AG09309 (cell line): Measurements from ENCODE around the gene CGNL1.

Experiments used
- DNase-seq: peaks from one replicate; pipeline ENCODE4 v3.0.0-alpha.2; 2010; ENCODE audit warnings: low read depth
- H3K4me3 ChIP-seq: 2 replicates; pipeline ENCODE4 v1.5.1; 2011; ENCODE audit warnings: mild to moderate bottlenecking, low read depth, low read length, moderate library complexity; ENCODE audit not compliant: control insufficient read depth
- CTCF ChIP-seq: IDR thresholded peaks from 2 replicates; pipeline ENCODE4 v1.5.1; 2011; ENCODE audit warnings: mild to moderate bottlenecking, low read depth, low read length, inconsistent platforms; ENCODE audit not compliant: insufficient read depth, control insufficient read depth; ENCODE audit errors: missing control alignments

CGNL1 gene

DNA sequence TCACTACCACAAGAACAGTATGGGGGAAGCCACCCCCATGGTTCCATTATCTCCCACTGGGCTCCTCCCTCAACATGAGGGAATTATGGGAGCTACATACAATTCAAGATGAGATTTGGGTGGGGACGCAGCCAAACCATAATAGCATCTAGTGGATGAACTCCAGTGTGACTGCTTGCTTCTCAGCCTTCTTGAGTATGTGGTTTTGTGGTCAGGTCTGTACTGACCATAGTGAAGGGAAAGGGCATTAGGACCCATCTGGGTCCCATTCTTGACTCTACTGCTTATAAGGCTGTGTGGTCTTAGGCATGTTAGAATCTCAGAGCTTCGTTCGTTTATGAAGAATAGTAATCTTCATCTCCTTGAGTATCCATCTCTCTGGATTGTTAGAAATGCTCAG lies 81.4 kb downstream of the CGNL1 start:
- no peak for DNase-seq

GRCh38 chr15:57458356-57458781 lies 82.1 kb downstream of the CGNL1 start:
- TF ChIP-seq CTCF = no peak
- DNase-seq = no peak
- H3K4me3 ChIP-seq = no peak overlapping the region

More for the DNA sequence above, 81.4 kb downstream of the CGNL1 start:
- H3K4me3 ChIP-seq = no peak overlapping the region
- no peak for TF ChIP-seq CTCF

- DNase-seq = no peak
- no peak overlapping the region for H3K4me3 ChIP-seq
- no peak for TF ChIP-seq CTCF
Measured at GRCh38 chr15:57460208-57460816, 84.0 kb downstream of the CGNL1 start.

- H3K4me3 ChIP-seq = no peak overlapping the region
- no peak for DNase-seq
- no peak for TF ChIP-seq CTCF
Measured at GRCh38 chr15:57461541-57461940, 85.2 kb downstream of the CGNL1 start.

DNA sequence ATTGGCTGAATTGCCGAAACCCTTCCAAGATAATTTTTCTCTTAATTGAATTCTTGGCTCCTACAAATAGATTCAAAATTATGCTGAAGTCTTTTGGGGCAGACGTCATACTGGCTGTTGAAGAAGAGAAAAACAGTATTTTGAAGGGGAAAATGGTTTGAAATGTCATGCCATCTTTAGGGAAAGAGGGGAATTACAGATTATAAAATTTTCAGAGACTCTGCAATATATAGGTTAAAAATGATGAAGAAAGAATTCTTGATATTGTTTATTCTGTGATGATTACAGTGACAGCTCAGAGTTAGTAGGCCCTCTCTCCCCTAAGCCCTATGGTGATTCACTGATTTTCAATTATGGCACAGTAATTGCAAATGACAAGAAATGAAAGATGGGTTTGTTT lies 86.1 kb downstream of the CGNL1 start:
- peak; percentile 33 for TF ChIP-seq CTCF
- DNase-seq = no peak
- no peak overlapping the region for H3K4me3 ChIP-seq

- no peak for TF ChIP-seq CTCF
- DNase-seq = no peak
- no peak overlapping the region for H3K4me3 ChIP-seq
Measured at GRCh38 chr15:57463360-57463759, 87.1 kb downstream of the CGNL1 start.

- no peak for DNase-seq
- no peak overlapping the region for H3K4me3 ChIP-seq
- TF ChIP-seq CTCF = no peak
Measured at GRCh38 chr15:57464480-57464879, 88.2 kb downstream of the CGNL1 start.
